Spleen (tissue), 11 donors: ENCODE data around the gene CTRL. TPM values are rescaled to one million over a fixed set of nuclear protein-coding genes. Genes with fewer than 3 reads are reported as not detected.

Experiments
- DNase-seq: peaks from one replicate; pipeline ENCODE4 v3.0.0-alpha.2; 2020
- H3K27ac ChIP-seq, 8 donors: fragments of 200-600 bp; sonication (generic) in 7 of 8; 1 replicate in 4 of 8; 2 replicates in 4 of 8; pipeline versions ENCODE4 v1.5.0 to v1.8.0; 2016 to 2021; ENCODE audit warnings: inconsistent platforms in 4 of 8, mild to moderate bottlenecking in 4 of 8, moderate library complexity in 1 of 8
- H3K27me3 ChIP-seq, 7 donors: fragments of 200-600 bp; sonication (generic) in 6 of 7; replicated peaks in 1 of 7; 1 replicate in 4 of 7; 2 replicates in 3 of 7; pipeline versions ENCODE4 v1.5.0 to v1.8.0; 2016 to 2021; ENCODE audit warnings: inconsistent platforms in 3 of 7, mild to moderate bottlenecking in 1 of 7
- H3K36me3 ChIP-seq, 6 donors: fragments of 200-600 bp; sonication (generic) in 5 of 6; 1 replicate in 4 of 6; 2 replicates in 2 of 6; pipeline versions ENCODE4 v1.5.0 to v1.8.0; 2016 to 2021; ENCODE audit warnings: inconsistent platforms in 2 of 6
- H3K4me1 ChIP-seq, 6 donors: fragments of 200-600 bp; sonication (generic) in 5 of 6; 1 replicate in 3 of 6; 2 replicates in 3 of 6; pipeline versions ENCODE4 v1.5.0 to v1.8.0; 2016 to 2021; ENCODE audit warnings: inconsistent platforms in 3 of 6
- H3K4me3 ChIP-seq, 8 donors: fragments of 200-600 bp; sonication (generic) in 7 of 8; 1 replicate in 4 of 8; 2 replicates in 4 of 8; pipeline versions ENCODE4 v1.5.0 to v1.8.0; 2016 to 2021; ENCODE audit warnings: inconsistent platforms in 4 of 8, mild to moderate bottlenecking in 4 of 8, moderate library complexity in 2 of 8
- H3K9me3 ChIP-seq, 8 donors: fragments of 200-600 bp; sonication (generic) in 7 of 8; 1 replicate in 4 of 8; 2 replicates in 4 of 8; pipeline versions ENCODE4 v1.5.0 to v1.8.0; 2016 to 2021; ENCODE audit warnings: inconsistent platforms in 4 of 8
- POLR2A ChIP-seq, 3 donors: fragments of 450-650 bp; IDR thresholded peaks; one replicate each; pipeline ENCODE4 v1.5.1; 2017; ENCODE audit warnings: antibody characterized with exemption in 3 of 3, mild to moderate bottlenecking in 1 of 3
- POLR2AphosphoS5 ChIP-seq, 3 donors: sonication (generic); formaldehyde crosslinking; IDR thresholded peaks; one replicate each; pipeline ENCODE4 v1.5.1; 2017; ENCODE audit warnings: antibody characterized with exemption in 3 of 3
- WGBS, 5 donors: extraction: QIAGEN DNeasy Blood & Tissue Kit in 3 of 5; methylation state at CpG; one replicate each; pipeline versions ENCODE4 v1.1.5 to v1.1.7; 2013 to 2018; 5-methylcytosine and 5-hydroxymethylcytosine counted together
- intact Hi-C: fragments of 100-400 bp; cut with DNase I; formaldehyde crosslinking; loops from one replicate; pipeline ENCODE4 v1.15.0; 2023; ENCODE audit warnings: low total_unique reads
- polyA plus RNA-seq, 3 donors: library from polyadenylated mRNA; stranded (reverse); fragments of 200-250 nt; gene quantifications; one replicate each; pipeline ENCODE4 v1.2.1, GENCODE V29; 2013
- total RNA-seq, 7 donors: library from RNA; depleted of rRNA in 3 of 7; stranded (reverse); fragments of >200 nt in 3 of 7; fragmentation: NEBNext Ultra II Directional in 4 of 7; extraction: Animal tissue kit (Norgen Biotek cat#: 25700) in 4 of 7; gene quantifications; one replicate each; pipeline versions ENCODE4 v1.1.0 to v1.2.1, GENCODE V29; 2016 to 2021
- TF ChIP-seq, protein P1 (sequence below), 11 experiments: fragments of 200-600 bp in 7 of 11; fragments of 450-650 bp in 4 of 11; sonication (generic) in 4 of 11; IDR thresholded peaks in 8 of 11; conservative IDR thresholded peaks in 3 of 11; 1 replicate in 7 of 11; 2 replicates in 4 of 11; pipeline versions ENCODE4 v1.4.0 to v1.8.0; 2016 to 2021; ENCODE audit warnings: antibody characterized with exemption in 11 of 11, inconsistent platforms in 4 of 11, mild to moderate bottlenecking in 1 of 11
- donor health status: healthy with polysubstance abuse.
- donor health status: DM: no; HTN: no; CAD: no; lungs with moderate emphysema.
- donor health status: DM: no; HTN: no; CAD: no.
- donor health status: Bipolar disorder and iron deficiency.
- donor health status: healthy.
- donor health status: DM: no; HTN: no; CAD: no.
- donor health status: DM: yes; HTN: yes; CAD: no.

CTRL gene
- total and polyA plus RNA-seq, 10 donors, result 2.0 to 10.3 (median 4.7) TPM

GRCh38 chr16:67959536-67960329, 28.1 kb upstream of the CTRL start:
- H3K4me1 ChIP-seq, result peaks cover 23 to 65% (median 45%) of the 10 kb centered on the region in 6 donors
- TF ChIP-seq, protein P1, sequence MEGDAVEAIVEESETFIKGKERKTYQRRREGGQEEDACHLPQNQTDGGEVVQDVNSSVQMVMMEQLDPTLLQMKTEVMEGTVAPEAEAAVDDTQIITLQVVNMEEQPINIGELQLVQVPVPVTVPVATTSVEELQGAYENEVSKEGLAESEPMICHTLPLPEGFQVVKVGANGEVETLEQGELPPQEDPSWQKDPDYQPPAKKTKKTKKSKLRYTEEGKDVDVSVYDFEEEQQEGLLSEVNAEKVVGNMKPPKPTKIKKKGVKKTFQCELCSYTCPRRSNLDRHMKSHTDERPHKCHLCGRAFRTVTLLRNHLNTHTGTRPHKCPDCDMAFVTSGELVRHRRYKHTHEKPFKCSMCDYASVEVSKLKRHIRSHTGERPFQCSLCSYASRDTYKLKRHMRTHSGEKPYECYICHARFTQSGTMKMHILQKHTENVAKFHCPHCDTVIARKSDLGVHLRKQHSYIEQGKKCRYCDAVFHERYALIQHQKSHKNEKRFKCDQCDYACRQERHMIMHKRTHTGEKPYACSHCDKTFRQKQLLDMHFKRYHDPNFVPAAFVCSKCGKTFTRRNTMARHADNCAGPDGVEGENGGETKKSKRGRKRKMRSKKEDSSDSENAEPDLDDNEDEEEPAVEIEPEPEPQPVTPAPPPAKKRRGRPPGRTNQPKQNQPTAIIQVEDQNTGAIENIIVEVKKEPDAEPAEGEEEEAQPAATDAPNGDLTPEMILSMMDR (IDR thresholded peaks at IDR 0.05 in 8 of 11, conservative IDR thresholded peaks at IDR 0.05 in 3 of 11), result no peak
- TF ChIP-seq POLR2A (IDR thresholded peaks at IDR 0.05), result no peak
- TF ChIP-seq POLR2AphosphoS5 (IDR thresholded peaks at IDR 0.05), result peak; percentile 69 to 80 (median 70)
- peak overlapping the region in 6 of 8 donors; percentile 26 to 70 (median 63) for H3K27ac ChIP-seq
- intact Hi-C loops, result no loop called here
- no peak for DNase-seq
- no peaks in the 10 kb centered on the region for H3K27me3 ChIP-seq
- H3K9me3 ChIP-seq, result no peaks in the 10 kb centered on the region
- H3K4me3 ChIP-seq, result no peak overlapping the region
- H3K36me3 ChIP-seq, result peaks cover 0 to 85% (median 43%) of the 10 kb centered on the region in 6 donors
- WGBS, 5 donors, result 67 to 80% (median 74%) methylated on average over 10 to 11 of the region's 11 CpGs

GRCh38 chr16:67957622-67958021, 26.0 kb upstream of the CTRL start:
- WGBS, 5 donors, result 90 to 98% (median 97%) methylated on average over 5 to 9 of the region's 9 CpGs
- TF ChIP-seq, protein P1 (IDR thresholded peaks at IDR 0.05 in 8 of 11, conservative IDR thresholded peaks at IDR 0.05 in 3 of 11), result no peak
- TF ChIP-seq POLR2AphosphoS5 (IDR thresholded peaks at IDR 0.05), result no peak
- TF ChIP-seq POLR2A (IDR thresholded peaks at IDR 0.05), result no peak
- Histone ChIP-seq H3K9me3 (no peaks in the 10 kb centered on the region), H3K36me3 (peaks cover 0 to 99% (median 53%) of the 10 kb centered on the region in 6 donors), H3K27me3 (no peaks in the 10 kb centered on the region), H3K4me3 (no peak overlapping the region), H3K27ac (no peak overlapping the region), H3K4me1 (peaks cover 11 to 44% (median 33%) of the 10 kb centered on the region in 6 donors)
- intact Hi-C loops, result no loop called here
- DNase-seq, result no peak

- intact Hi-C loops, result no loop called here
- Histone ChIP-seq H3K4me1 (peaks cover 0 to 23% (median 8%) of the 10 kb centered on the region in 6 donors), H3K27ac (no peak overlapping the region), H3K4me3 (no peak overlapping the region), H3K9me3 (no peaks in the 10 kb centered on the region), H3K27me3 (no peaks in the 10 kb centered on the region), H3K36me3 (peaks cover 0 to 100% (median 55%) of the 10 kb centered on the region in 6 donors)
- TF ChIP-seq POLR2A (IDR thresholded peaks at IDR 0.05), result no peak
- TF ChIP-seq POLR2AphosphoS5 (IDR thresholded peaks at IDR 0.05), result peak in 1 of 3 donors; percentile 22
- TF ChIP-seq, protein P1 (IDR thresholded peaks at IDR 0.05 in 8 of 11, conservative IDR thresholded peaks at IDR 0.05 in 3 of 11), result no peak
- 84 to 97% (median 94%) methylated on average over 5 to 10 of the region's 10 CpGs for WGBS, 5 donors
- DNase-seq, result no peak
Observed at GRCh38 chr16:67954421-67955196, 22.9 kb upstream of the CTRL start.
